Activated T-helper 1 cell treated with anti-CD3 and anti-CD28 coated beads, Interleukin-12 subunit alpha, Interleukin-12 subunit beta, Interleukin-2, Interleukin-4 antibody, amounts not matched to agents 30 ng/mL and 10 ng/mL and 1 ng/mL, durations not matched to agents 14 hours and 24 hours and 36 hours (primary cell): Measurements from ENCODE around the gene PER2. TPM values are rescaled to one million over a fixed set of nuclear protein-coding genes. Genes with fewer than 3 reads are reported as not detected.

Source experiments
- DNase-seq: peaks from one replicate; pipeline ENCODE4 v3.0.0; 2021; ENCODE audit warnings: low spot score
- H3K27ac Mint-ChIP-seq: one replicate; pipeline ENCODE4 v1.8.0; 2021; ENCODE audit warnings: mild to moderate bottlenecking, mixed read lengths
- H3K27me3 Mint-ChIP-seq: one replicate; pipeline ENCODE4 v1.8.0; 2022; ENCODE audit warnings: mild to moderate bottlenecking, moderate library complexity, mixed read lengths; ENCODE audit not compliant: insufficient read depth
- H3K36me3 Mint-ChIP-seq: one replicate; pipeline ENCODE4 v1.8.0; 2021; ENCODE audit warnings: low read depth, mixed read lengths
- H3K4me1 Mint-ChIP-seq: one replicate; pipeline ENCODE4 v1.8.0; 2021; ENCODE audit warnings: low read depth, mixed read lengths
- H3K4me3 Mint-ChIP-seq: one replicate; pipeline ENCODE4 v1.8.0; 2021; ENCODE audit warnings: mild to moderate bottlenecking, moderate library complexity, mixed read lengths
- H3K9me3 Mint-ChIP-seq: one replicate; pipeline ENCODE4 v1.8.0; 2021; ENCODE audit warnings: mixed read lengths
- intact Hi-C: fragments of 100-400 bp; cut with micrococcal nuclease; formaldehyde crosslinking; loops from one replicate; pipeline ENCODE4 v1.15.1; 2024
- total RNA-seq: library from RNA; stranded (reverse); gene quantifications from 2 replicates; pipeline ENCODE4 v1.2.3, GENCODE V29; 2022

The PER2 gene
- total RNA-seq, 1 donor from 2014 or later, result 21.2 TPM

DNA sequence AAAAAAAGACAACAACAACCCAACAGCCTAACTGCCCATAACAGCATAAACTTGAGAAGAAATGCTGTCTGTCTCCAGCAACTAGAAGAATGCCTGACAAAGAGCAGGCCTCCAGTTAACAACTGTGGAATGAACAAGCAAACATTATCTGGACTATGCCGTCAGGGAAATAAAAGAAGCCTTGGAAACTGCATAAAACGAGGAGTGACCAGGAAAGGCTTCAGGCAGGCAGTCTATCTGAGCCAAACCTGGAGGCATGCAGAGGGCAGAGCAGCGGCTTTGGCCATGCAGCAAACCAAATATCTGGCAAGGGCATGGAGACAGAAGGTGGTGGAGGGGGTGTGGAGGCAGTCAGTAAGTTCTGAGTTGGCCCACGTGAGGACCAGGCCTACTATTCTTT lies 59.7 kb downstream of the PER2 start:
- peaks cover 30% of the 10 kb centered on the region for H3K27me3 Mint-ChIP-seq

DNA sequence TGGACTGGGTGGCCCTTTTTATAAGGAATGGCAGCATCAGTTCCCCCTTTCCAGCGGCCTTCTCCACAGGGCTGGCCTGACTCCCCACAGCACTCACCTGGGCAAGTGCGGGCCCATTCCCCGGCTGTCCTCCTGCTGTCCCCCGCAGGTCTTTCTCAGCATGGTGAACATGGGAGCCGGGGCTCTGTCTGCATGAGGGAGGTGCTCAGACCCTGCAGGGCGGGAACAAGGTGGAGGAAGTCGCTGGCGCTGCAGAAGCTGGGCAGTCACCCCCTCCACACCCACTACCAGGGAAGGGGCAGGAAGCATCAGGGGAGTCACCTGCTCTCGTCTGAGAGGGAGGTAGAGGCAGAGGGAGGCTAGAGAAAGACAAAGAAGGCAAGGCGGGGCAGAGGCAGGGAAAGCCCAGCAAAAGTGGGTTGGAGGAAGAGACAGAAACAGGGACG lies 60.8 kb downstream of the PER2 start:
- Mint-ChIP-seq H3K4me3 (no peak overlapping the region), H3K4me1 (peaks cover 20% of the 10 kb centered on the region), H3K36me3 (peaks cover 2% of the 10 kb centered on the region), H3K27ac (no peak overlapping the region), H3K9me3 (no peaks in the 10 kb centered on the region), H3K27me3 (peaks cover 21% of the 10 kb centered on the region)
- no peak for DNase-seq
- intact Hi-C loops, result no loop called here

More for the DNA sequence above, 59.7 kb downstream of the PER2 start:
- peaks cover 3% of the 10 kb centered on the region for H3K9me3 Mint-ChIP-seq
- H3K4me1 Mint-ChIP-seq, result peaks cover 20% of the 10 kb centered on the region
- no peak overlapping the region for H3K27ac Mint-ChIP-seq
- no peak overlapping the region for H3K4me3 Mint-ChIP-seq
- intact Hi-C loops, result no loop called here
- H3K36me3 Mint-ChIP-seq, result no peaks in the 10 kb centered on the region
- DNase-seq, result no peak

DNA sequence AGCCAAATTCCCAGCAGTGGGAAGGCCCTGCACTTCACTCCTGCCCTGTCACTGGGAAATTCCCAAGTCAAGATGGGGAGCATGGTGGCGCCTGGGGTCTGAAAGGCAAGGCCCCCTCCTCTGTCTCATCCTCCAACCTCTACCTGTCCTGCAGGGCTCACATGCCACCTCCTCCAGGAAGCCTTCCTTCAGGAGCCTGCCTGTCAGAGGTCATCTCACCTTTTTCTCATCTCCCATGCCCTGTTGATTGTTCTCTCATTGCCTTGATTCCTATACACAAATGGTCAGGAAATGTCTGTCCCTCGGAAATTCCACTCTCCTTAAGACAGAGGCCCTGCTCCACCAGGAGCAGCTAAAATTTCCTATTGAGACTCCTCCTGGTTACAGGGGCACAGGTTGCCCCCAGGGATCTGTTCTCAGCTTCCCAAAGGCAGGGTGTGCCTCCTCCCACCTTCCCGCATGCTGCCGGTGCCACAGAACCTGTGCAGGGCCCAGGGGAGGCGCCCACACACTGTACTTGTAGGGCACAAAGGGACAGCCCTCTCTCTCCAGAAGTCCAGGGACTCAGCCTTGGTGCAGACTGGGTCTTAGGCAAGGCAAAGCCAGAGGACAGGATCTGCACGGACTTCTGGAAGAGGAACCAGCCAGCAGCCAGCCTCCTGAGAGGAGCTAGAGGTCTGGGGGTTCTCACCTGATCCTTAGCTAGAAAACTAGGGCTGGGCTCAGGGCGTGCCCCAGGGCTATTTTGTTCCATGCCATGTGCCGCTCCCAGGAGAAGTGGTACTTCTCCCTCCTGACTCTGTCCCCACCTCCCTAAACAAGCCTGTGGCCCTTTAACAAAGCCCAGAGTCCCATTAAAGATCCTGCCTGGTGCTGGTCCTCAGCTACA lies 61.5 kb downstream of the PER2 start:
- intact Hi-C loops, result no loop called here
- Mint-ChIP-seq H3K4me3 (no peak overlapping the region), H3K36me3 (peaks cover 2% of the 10 kb centered on the region), H3K27me3 (peaks cover 18% of the 10 kb centered on the region), H3K4me1 (peaks cover 15% of the 10 kb centered on the region), H3K9me3 (no peaks in the 10 kb centered on the region), H3K27ac (no peak overlapping the region)
- no peak for DNase-seq

DNA sequence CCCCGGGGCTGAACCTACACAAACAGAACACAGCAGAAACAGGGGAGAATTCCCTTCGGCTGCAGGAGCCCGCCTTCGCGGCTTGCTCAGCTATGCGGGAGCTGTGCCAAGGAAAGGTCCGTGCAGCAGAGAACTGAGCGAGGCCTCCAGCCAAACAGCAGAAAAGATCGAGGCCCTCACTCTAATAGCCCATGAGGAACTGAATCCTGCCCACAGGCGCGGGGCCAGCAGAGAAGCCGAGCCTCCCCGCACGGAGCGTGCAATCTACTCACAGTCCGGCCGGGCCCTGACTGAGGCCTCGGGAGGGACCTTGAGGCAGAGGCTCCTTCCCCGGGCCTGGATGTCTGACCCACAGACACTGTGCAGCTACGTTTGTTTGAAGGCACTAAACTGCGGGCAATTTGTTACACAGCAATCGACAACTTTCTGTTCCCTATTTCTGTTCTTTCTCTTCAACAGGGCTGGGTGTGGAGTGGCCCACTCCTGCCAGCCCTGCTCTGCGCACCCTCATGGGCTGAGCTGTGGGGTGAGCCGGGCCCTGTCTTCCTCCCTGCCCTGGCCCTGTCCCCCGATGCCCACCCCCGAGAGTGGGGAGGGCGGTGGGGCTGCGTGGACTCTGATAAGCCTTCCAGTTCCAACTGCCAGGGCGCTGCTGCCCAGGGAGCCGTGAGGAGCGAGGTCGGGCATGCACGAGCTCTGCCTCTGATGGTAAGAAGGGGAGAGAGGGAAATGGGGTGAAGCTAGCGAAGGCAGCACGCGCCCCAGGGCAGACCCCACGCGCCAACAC lies 62.3 kb downstream of the PER2 start:
- DNase-seq, result no peak
- Mint-ChIP-seq H3K27ac (no peak overlapping the region), H3K36me3 (peaks cover 2% of the 10 kb centered on the region), H3K4me3 (no peak overlapping the region), H3K27me3 (peaks cover 13% of the 10 kb centered on the region), H3K4me1 (peaks cover 7% of the 10 kb centered on the region), H3K9me3 (no peaks in the 10 kb centered on the region)
- intact Hi-C loops, result no loop called here

DNA sequence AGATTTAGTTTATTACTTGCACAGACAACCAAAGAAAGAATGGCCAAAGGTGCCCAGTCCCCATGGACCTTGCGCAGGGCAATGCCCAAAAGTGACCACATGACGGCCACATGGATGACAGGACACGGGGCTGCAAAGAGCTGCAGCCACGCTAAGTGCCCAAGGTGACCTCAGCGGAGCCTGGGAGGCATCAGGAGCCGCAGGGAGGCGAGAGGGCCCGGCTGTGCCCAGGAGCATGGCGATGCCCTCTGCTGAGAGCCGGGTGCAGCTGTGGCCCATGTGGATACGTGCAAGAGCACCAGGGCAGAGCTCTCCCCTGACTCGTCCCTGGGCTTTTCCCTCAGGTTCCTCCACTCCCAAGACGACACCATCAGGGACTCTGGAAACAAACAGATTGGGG lies 63.3 kb downstream of the PER2 start:
- intact Hi-C loops, result no loop called here
- Mint-ChIP-seq H3K4me1 (no peaks in the 10 kb centered on the region), H3K27me3 (peaks cover 8% of the 10 kb centered on the region), H3K27ac (no peak overlapping the region), H3K9me3 (no peaks in the 10 kb centered on the region), H3K4me3 (no peak overlapping the region), H3K36me3 (peaks cover 2% of the 10 kb centered on the region)
- DNase-seq, result no peak

DNA sequence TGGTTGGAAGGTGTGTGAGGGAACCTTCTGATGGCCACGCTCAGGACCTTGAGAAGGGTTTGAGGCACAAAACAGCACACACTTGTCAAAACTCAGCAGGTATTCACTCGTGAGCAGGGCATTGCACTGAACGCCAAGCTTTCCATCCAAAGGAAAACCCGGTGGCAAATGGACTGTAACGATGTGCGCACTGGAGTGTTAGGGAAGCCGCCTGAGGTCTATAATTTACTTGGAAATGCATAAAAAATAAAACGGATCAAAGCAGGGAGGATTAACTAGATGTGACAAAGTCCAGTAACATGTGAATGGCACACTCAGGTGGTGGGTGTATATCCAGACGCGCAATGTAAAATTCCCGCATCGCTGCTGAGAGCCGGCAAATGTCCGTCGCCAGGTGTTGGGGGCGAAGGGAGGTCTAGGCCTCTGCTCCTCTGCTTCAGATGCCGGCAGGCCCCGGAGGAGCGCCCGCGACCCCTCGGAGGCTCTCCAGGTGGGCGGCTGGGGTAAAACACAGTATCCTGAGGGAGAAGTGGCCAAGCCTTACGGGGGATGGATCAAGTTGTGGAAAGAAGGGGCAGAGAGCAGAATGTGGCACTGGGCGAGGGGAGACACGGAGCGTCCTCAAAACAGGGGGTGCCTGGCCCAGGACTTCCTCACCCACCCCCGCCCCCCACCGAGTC lies 63.9 kb downstream of the PER2 start:
- Mint-ChIP-seq H3K4me3 (no peak overlapping the region), H3K27me3 (peaks cover 4% of the 10 kb centered on the region), H3K9me3 (no peaks in the 10 kb centered on the region), H3K36me3 (peaks cover 2% of the 10 kb centered on the region), H3K4me1 (no peaks in the 10 kb centered on the region), H3K27ac (no peak overlapping the region)
- no peak for DNase-seq
- intact Hi-C loops, result no loop called here

DNA sequence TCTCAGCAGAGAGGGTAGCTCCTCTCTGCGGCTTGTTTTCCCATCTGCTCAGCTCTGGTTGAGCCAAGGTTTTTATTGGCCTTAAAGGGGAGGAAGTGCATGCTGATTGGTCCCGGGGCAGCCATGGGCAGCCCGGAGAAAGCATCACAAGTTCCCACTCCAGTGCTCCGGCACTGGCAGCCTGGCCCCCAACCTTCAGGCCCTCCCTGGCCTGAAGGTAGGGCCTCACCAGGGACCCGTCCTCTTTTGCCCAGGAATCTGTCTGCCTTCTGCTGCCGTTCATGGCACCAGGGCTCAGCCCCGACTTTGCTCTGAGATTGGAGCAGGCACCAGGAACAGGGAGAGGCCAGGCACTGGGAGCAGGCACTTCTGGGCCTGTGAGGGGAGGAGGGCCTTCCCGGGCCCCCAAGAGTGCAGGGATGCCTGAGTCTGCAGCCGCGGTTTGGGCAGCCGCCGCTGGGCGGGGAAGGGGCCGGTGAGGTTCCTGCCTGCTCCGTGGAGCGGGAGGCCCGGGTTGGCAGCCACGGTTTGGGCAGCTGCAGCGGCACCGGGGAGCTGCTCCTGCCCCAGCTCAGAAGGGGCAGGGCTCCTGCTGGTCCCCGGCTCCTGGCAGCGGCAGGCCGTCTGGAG lies 67.4 kb downstream of the PER2 start:
- Mint-ChIP-seq H3K27me3 (peaks cover 3% of the 10 kb centered on the region), H3K9me3 (no peaks in the 10 kb centered on the region), H3K36me3 (peaks cover 2% of the 10 kb centered on the region), H3K4me1 (no peaks in the 10 kb centered on the region), H3K4me3 (peak overlapping the region; percentile 7), H3K27ac (no peak overlapping the region)
- intact Hi-C loops, result no loop called here
- no peak for DNase-seq

DNA sequence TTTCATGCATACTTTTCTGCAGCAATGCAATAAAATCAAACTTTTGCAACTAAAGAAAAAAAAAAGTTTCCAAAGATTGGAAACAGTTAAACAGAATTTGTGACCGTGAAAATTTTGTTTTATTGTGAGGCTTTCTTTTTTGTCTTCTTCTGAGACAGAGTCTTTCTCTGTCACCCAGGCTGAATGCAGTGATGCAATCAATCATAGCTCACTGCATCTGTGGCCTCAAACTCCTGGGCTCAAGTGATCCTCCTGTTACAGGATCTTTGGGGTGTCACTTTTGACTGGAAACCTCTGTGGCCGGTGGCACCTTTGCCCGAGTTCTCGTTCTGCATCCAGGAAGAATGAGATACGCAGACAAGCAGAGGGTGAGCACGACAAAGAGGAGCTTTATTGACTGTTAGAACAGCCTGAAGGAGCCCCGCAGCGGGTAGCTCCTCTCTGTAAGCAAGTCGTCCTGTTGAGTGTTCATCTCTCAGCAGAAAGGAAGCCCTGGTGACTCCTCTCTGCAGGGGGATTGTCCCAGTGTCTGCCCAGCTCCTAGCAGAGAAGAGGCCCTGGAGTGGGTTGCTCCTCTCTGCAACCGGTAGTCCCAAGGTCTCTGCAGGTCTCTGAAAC lies 68.0 kb downstream of the PER2 start:
- no peak for DNase-seq
- Mint-ChIP-seq H3K36me3 (peaks cover 2% of the 10 kb centered on the region), H3K4me1 (no peaks in the 10 kb centered on the region), H3K27me3 (peaks cover 3% of the 10 kb centered on the region), H3K9me3 (no peaks in the 10 kb centered on the region), H3K4me3 (peak overlapping the region; percentile 7), H3K27ac (no peak overlapping the region)
- intact Hi-C loops, result no loop called here

DNA sequence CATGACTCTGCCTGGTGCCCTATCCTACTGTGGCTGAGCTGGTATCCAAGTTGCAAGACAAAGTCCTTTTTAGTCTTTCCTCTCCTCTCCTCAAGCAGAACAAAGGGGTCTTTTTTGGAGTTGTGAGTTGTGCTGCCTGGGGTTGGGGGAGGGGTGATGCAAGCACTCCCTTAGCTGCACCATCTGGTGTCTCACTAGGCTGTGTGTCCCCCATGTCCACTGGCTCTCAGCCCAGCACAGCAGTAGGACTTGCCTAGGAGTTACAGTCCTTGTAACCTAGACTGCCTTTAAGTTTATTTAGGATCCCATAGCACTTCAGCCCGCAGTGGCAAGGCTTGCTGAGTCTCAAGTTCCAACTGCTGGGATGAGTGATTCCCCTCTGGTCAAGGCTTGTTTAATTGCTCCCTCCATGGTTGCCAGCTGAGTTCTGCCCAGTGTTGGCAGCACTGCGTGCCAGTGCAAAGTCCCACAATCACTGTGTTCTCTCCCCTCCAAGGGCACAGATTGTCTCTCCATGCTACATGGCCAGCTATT lies 71.7 kb downstream of the PER2 start:
- H3K9me3 Mint-ChIP-seq, result no peaks in the 10 kb centered on the region
- no peaks in the 10 kb centered on the region for H3K4me1 Mint-ChIP-seq
- intact Hi-C loops, result no loop called here
- no peak overlapping the region for H3K27ac Mint-ChIP-seq
- H3K4me3 Mint-ChIP-seq, result no peak overlapping the region
- peaks cover 24% of the 10 kb centered on the region for H3K27me3 Mint-ChIP-seq
- H3K36me3 Mint-ChIP-seq, result no peaks in the 10 kb centered on the region
- no peak for DNase-seq

DNA sequence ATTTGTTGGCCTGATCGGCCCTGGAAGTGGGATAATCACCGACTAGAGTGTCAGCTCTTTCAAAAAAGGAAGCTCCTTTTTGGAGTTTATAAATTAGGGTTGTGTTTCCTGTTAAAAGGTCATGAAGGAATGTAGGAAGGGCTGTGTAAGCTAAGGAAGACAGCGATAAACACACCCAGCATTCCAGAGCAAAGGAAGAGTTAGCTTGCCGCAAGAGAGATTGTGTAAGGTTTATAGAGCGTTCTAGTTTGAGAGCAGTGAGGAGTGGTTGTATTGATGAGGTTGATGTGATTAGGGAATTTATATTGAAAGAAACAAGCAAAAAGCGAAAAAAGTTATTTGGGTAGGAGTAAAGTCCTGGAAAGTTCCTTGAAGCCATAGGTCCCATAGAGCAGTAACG lies 81.4 kb downstream of the PER2 start:
- no peak for DNase-seq
- H3K27me3 Mint-ChIP-seq, result peaks cover 8% of the 10 kb centered on the region
- no peak overlapping the region for H3K4me3 Mint-ChIP-seq
- H3K9me3 Mint-ChIP-seq, result no peaks in the 10 kb centered on the region
- peaks cover 5% of the 10 kb centered on the region for H3K36me3 Mint-ChIP-seq
- no peak overlapping the region for H3K27ac Mint-ChIP-seq
- peaks cover 14% of the 10 kb centered on the region for H3K4me1 Mint-ChIP-seq
- intact Hi-C loops, result loop anchor here (10.0 kb wide), 2 partner anchors 532 to 762 kb away; no protein-coding TSS in a partner anchor

DNA sequence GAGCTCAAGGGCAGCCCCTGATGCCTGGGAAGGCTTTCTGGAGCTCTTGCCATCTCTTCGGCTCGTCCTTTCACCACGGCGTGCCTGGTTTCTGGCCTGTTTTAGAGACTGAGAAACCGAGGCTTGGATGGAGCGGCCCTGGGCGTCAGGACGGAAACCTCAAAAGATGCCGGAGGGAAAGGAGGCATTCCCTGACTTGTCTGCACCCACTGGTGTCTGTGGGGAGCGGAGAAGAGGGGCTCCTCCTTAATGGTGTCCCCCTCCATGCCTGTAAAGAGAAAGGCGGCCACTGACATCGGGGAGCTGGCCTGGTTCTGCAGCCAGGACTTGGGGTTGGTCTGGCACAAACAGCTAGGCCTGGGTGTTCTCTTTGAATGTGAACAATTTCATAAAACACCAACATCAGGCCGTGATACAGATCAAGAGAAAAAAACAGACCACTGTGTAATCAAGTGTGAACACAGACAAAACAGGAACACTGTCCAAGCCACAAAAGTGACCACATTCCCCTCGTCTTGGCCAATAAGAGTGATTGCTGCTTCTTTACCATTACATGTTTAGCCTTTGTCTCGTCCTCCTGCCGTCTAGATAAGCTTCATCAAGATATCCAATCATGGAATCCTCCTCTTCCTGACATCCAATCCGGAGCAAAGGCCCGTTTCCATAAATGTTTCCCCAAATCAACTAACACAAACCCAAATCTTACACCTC lies 84.3 kb downstream of the PER2 start:
- no peak for DNase-seq
- H3K4me3 Mint-ChIP-seq, result peak overlapping the region; percentile 81
- H3K27me3 Mint-ChIP-seq, result no peaks in the 10 kb centered on the region
- no peaks in the 10 kb centered on the region for H3K9me3 Mint-ChIP-seq
- peak overlapping the region; percentile 89 for H3K27ac Mint-ChIP-seq
- intact Hi-C loops, result loop anchor here (1.0 to 10.0 kb wide), 7 partner anchors 27 to 759 kb away; partner anchors contain the start of genes ASB1, HES6 and UBE2F
- peaks cover 40% of the 10 kb centered on the region for H3K4me1 Mint-ChIP-seq
- peaks cover 13% of the 10 kb centered on the region for H3K36me3 Mint-ChIP-seq
